Inflammatory macrophage treated with lipopolysaccharide for 4 hours (primary cell): ENCODE results near the gene IFRD2.
"Not testable (repeated sequence)": the region's sequence is repeated elsewhere in the genome, so short reads cannot be mapped to it uniquely, and the experiment has no call there.

Source experiments
- DNase-seq: peaks from one replicate; pipeline ENCODE4 v3.0.0-alpha.2; 2020

Gene IFRD2

DNA sequence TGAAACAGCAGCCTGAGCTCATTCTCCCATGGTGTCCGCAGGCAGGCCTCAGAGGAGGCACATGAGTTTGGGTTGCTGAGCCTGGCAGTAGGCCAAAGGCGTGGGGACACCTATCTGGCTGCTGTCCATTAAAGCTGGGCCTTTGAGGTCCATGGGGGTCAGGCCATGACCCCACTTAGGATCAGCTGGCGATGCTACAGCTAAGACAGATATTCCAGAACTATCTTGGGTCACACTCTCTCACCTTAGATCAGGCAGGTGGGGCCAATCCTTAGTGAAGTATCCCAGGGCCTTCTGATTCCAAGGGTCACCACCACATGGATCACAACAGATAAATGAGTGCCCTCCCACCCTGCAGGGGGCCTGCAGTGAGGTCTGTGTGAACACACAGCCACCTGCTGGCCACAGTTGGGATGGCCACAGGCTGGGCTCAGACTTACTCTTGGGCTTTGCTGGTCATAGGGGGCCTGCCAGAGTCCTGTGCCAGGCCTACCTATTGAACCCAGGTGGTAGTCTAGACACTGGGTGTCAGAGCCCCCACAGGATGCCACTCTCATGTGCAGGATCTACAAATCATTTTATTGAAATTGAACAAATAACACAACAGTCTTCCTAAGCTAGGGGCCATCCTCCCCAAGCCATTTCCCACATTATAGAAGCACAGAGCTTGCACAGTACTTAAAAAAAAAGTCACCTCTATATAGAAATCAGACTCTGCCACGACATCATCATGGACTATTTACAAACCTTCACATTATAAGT lies 32.3 kb upstream of the IFRD2 start:
- peak; percentile 63 for DNase-seq

DNA sequence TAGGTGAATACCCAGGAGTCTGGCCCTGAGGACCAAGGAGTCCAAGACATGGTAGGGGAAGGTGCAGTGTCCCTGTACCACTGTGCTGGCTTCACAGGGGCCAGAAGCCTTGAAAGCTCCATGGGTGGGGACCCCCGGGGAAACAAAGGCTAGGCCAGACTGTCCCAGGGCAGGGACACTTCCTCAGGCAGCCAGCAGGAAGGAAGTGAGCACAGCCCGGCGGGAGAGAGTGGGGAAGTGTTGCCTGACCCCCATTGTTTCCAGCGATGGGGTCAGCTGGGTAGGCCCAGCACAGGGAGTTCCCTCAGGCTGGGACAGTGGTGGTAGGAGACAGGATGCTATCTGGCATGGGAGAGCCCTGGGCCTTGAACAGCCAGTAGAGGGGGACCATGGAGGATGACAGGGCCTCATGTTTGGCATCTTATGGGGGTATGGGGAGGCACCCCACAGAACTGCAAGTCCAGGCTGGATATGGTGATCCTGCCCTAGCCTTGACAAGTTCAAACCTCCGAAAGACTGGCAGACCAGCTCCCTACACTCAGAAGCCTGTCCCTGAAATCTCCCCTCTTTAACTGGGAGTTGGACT lies 31.5 kb upstream of the IFRD2 start:
- DNase-seq, result peak; percentile 34

DNA sequence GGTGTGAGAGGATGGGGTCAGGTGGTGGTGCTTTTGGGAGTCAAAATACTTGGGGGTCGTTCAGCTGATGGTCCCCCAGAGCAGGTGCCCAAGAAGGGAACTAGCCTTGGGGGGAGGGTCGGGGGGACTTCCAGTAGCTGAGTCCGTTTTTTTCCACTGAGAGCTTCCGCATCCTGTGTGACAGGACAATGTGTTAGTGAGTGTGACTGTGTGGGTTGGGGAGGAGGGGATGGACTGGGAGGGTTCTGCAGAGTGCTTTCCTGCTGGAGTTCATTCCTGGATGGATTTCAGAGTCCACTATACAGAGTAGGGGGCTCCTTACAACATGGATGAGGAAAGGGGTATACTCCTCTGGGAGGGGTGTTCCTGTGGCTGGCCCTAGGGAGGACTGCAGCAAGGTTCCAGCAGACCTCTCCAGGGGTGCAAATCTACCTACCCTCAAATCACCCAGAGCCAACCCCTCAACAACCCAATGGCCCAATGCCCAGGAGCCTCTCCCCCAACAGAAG lies 30.9 kb upstream of the IFRD2 start:
- DNase-seq, result peak; percentile 57

DNA sequence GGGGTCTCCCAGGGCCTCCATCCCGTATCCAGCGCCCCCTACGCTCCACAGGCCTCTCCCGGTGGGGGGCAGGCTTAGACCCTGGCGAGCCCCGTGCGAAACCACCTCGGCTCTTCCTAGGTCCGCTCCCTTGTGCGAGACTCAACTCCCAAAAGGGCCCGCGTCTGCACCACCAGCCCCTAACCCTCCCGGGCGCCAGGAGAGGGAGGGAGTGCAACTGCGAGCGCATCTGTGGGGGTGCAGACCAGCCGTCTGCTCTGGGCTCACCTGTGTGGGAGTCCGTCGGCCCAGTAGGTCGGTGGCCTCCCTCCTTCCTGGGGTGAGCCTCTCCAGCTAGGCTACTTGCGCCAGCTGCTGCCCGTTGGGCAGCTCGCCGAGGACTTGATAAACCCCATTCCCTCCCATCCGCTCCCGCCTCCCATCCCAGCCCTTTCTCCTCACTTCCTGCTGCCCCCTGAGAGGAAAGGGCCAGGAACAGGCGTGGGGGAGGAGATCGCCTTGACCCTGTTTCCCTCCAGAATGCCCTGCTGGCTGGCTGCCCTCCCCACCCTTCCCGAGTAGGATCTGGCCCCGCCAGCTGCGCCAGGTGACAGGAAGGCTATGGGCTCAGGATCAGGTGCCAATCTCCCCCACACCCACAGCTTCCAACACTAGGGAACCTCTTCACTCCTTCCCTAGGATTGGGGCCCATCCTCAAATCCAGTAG lies 30.3 kb upstream of the IFRD2 start, which contains the start of gene HYAL2:
Gene HYAL2, minus strand, starts transcription at position 360 of the 706 bp plus-strand sequence. CDS start 2,256 bp downstream, outside the sequence.
- DNase-seq, result no peak

DNA sequence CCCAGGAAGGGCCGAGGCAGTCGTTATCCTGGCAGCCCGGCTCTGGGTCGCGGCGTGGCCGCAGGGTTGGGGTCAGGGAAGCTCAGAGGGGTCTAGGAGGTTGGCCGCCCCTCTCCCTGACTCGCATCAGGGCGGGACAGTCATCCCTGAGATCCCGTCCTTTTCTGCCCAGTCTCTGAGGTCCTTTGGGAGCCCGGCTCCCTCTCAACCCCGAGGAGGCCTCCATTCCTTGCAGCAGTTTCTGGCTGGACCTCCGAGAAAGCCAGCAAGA lies 29.8 kb upstream of the IFRD2 start:
- DNase-seq, result no peak

DNA sequence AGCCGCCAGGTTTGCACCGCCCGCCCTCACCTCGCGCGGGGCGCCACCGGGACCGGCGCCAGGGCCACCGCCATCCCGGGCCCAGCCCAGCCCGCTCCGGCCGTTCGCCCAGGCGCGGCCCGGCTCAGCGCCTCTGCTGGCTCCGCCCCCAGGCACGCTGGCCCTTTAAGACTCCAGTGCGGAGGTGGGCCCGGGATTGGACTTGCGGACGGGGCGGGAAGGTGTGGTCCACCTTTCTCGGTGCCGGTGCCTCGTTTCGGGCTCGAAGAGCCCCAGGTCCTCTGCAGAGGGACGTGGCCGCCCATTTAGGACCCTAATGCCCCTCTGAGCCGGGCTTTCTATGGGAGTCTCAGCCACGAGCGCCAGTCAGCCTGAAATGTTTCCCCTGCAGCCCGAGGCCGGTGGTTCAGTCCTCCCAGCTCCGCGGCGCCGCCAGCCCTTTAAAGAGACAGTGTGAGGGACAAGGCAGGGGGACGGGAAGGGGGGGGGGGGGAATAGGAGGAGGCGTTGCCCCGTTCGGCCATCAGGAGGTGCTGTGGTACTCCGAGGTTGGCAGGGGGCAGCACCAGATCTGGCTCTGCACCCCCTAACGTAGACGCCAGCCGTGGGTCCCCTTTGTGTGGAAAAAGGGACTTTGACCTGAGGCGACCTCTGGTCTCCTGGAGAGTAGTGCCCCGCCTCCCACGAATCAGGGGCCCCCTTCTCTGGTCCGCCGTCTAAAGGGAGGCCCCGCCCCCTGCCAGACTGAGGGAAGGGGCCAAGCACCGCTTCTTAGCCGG lies 29.3 kb upstream of the IFRD2 start:
- DNase-seq, result peak; percentile 88

DNA sequence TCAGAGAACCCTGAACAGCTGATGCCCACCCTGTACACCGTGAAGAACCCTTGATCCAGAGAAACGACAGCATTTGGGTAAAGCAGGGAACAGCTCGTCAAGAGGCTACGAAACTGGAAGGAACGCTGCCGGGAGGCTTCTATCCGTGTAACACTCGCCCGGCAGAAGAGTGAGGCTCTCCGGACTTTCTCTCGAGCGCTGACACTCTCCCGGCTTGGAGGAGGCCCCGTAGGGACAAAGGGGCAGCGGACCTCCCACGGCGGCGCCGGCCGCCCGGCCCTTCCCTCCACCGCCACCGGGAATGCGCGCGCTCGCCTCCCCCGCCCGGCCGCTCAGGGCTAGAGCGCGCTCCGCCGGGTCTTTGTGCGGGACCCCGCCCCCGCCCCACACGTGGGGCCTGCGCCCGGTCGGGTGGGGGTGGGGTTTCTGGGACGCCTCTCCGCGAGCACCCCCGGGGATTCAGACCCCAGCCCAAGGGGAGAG lies 28.7 kb upstream of the IFRD2 start:
- DNase-seq, result peak; percentile 44

DNA sequence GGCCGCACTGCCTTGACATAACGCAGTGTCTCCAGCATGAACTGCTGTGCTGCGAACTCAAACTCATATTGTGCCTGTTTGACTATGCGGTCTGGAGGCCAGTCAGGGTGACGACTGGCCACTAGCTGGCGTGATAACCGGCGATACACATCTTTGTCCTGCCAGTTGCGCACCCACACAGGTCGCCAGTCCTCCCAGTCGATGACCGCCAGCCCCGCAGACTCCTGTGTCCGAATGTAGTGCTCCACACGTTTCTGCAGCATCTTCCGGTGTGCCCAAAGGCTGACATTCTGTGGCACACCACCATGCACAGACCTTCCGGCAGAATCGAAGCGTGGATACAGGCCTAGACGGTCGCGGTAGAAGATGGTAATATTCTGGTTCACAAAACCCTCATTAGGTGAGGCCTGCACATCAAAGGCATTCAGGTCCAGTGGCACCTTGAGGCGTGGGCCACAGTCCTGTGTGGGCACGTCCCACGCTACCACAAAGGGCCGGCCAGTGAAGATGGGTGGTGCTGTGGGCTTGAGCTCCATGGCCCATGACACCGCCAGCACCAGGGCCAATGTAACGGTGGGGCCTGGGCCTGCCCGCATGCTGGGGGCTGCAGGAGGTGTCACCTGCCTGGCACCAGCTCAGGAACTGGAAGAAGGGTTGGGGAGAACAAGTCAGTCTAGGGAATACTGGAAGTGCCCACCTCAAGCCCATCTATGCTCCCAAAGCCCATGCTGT lies 27.8 kb upstream of the IFRD2 start:
- no peak for DNase-seq

DNA sequence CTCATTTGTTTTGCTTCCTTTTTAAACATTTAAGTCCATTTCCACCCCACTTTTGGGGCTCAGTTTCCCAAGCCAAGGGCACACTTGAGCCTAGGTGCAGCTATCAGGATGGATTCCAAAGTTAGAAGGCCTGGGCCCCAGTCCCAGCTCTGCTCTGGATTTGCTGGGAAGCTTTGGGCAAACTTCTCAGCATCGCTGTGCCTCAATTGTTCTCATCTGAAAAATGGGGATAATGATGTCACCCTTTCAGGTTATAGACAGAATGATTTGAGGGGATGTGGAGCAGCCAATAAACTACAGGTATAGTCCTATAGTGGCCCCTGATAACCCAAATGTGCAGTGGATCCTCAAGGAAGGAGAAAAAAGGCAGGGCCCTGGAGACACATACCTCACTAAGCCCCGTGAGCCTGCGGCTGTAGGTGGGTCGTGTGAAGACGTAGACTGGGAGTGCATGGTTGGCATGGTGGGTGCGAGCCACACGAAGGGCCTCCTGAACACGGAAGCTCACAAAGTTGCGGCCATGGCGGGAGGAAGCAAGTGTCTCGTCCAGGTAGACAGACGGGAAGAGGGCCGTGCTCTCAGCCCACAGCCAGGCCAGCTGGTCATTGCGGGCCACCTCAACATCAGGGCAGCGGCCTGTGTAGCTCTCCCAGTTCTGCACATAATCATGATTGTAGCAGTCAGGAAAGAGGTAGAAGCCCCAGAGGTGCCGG lies 27.1 kb upstream of the IFRD2 start:
- DNase-seq, result no peak

DNA sequence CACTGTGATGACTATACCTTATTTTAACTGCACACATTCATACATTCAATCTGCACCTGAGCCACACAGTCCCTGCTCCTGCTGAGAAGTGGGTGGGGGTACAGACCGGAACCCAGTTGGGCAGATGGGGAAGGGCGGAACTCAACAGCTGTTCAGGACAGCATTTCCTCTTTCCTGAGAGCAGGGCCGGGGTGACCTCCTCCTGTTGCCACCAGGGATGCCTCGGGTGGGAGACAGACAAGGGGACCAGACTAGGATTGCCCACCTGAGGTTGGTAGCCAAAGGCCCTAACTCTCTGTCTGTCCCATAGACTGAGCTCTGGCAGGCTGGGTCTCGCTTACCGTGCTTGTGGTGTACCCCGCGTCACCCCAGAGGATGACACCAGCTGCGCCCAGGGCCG lies 26.4 kb upstream of the IFRD2 start:
- DNase-seq, result peak; percentile 22

DNA sequence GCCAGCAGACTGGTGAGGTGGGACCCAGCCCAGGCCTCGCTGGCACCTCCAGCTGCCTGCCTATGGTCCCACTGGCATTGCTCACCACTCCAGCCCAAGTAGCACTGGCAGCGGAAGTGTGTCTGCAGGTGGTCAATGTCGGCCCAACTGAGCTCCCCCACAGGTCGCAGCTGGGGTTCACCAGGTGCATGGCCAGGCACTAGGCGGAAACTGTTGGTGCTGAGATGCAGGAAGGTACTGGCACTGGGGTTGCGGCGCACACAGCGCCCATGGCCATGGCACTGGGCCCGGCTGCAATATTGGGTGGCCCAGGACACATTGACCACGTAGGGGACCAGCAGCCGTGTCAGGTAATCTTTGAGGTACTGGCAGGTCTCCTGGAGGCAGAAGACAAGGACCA lies 25.9 kb upstream of the IFRD2 start:
- DNase-seq, result no peak

DNA sequence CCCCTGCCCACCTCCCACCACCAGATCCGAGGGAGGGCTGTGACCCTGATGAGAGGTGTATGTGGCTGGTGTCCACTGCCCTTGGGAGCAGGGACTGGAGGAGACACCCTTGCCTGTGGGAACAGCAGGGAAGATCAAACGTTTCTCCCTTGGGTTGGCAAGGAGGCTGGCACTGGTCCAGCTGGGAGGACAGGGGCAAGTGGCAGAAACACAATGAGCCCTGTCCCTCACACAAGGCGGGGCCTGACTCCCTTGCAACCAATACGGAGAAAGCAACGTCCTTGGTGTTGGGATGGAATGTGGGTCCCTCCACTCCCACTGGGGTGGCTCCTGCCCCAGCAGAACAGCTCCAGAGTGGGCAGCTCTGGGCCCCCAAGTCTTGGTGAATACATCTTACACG lies 25.1 kb upstream of the IFRD2 start:
- DNase-seq, result no peak

DNA sequence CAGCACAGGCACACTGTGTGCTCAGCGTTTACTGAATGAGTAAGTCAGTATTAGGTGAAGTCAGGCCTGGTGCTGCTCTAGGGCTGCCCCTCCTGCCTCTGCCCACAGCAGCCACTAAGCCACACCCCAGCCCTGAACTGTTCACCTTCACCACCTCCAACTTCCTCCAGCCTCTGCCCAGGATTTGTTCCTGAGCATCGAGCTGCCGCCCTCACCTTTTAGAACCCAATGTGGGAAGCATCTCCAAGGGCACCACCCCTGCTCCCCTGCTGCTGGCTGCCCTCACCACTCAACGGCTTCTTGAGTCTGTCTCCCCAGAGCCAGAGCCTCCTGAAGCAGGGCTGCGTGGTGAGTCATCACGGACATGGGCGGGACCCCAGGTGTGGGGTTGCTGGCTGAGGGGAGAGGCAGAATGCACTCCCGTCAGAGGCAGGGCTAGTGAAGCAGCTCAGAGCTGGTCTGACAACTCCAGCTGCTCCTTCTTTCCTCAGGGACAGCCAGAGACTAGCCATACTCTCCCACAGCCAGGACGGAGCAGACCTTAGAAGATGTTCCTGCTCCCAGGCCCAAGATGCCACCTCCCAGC lies 24.5 kb upstream of the IFRD2 start:
- no peak for DNase-seq

DNA sequence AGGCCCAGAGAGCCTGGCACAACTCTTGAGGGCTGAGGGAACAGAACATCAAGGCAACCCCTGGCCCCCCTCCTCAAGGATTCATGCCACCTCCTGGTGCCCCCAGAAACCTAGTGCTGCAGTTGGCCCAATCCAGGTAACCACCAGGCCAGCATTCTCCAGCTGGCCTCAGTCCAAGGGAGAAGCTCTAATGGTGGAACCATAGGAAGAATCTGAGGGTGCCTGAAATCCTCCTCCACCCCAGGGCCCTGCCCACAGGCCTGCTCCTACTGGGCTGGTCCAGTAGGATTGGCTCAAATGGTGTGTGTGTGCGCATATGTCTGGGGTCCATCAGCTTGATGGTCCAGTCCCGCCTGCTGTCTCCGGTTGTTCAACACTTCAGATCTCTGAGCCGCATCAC lies 22.6 kb upstream of the IFRD2 start:
- DNase-seq, result no peak

DNA sequence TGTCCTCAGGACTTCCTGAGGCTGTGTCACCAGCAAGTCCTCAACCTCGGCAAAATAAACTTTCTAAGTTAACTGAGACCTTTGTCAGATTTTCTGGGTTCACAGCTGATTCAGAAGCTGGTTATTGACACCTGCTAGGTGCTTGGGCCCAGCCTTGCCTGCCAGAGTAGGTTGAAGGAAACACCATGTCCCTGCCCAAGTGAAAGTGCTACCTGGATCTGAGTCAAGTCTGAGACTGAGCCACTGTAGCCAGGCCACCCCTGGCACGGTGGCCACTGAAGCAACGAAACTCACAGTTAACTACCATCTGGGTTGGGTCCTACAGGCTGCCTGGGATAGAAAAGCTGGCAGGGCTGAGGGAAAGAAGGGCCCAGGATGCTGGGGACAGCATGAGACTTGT lies 22.1 kb upstream of the IFRD2 start:
- DNase-seq, result no peak

DNA sequence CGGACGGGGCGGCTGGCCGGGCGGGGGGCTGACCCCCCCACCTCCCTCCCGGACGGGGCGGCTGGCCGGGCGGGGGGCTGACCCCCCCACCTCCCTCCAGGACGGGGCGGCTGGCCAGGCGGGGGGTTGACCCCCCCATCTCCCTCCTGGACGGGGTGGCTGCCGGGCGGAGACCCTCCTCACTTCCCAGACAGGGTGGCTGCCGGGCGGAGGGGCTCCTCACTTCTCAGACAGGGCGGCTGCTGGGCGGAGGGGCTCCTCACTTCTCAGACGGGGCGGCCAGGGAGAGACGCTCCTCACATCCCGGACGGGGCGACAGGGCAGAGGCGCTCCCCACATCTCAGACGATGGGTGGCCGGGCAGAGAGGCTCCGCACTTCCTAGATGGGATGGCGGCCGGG lies 19.8 kb upstream of the IFRD2 start:
- not testable (repeated sequence) for DNase-seq

DNA sequence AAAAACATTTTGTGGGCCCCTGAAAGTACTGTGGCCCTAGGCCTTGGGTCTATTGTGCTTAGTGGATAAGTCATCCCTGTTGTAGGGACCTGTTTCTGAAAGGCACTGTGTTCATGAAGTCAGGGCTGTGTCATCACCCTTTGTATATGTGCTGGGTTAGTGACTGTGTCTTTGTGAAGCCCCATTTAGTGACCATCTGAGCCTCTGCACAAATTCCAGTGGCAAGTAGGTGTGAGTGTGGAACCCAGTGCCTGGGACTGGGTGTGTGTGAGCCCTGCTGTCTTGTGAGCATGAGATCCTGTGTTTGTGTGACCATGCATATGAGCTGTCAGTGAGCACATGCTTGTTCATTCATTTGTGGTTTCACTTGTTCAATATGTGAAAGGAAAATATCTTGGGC lies 12.4 kb upstream of the IFRD2 start:
- no peak for DNase-seq

DNA sequence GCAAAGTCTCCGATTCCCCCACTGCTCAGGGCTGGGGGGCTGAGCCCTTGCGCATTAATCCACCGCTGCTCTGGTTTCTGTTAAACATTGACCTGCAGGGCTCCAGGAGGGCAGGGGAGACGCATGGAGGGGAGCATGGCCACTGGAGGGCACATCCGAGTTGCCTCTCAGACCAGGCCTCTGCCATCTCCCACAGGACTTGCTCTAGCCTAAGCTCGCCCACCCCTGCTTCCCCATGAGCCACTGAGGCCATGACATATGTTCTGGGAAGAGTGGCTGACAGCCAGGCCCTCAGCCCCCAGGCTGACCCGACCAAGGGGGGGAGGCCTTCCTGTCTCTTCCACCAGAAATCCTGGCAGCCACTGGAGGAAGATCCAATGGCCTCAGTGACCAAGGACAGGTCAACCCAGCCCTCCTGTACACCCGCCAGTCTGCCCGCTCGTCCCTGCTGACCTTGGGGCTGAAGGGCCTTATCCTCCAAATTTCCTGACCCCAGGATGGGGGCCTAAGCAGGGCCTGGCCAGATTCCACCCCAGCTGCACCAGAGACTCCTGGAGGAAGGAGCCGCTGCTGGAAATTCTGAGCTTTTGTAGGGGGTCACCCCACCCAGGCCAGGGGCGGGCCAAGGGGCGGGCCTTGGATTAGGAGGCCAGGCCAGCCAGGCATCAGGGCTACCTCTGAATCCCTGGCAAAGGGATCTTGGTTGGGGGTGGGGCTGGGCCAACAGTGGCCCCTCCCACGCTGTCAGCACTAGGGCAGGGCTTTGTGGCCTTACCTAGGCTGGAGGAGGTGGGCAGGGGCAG lies 11.0 kb upstream of the IFRD2 start, which contains the start of gene HYAL1:
Gene HYAL1, minus strand, starts transcription at position 562 of the 803 bp plus-strand sequence. CDS start 618 bp downstream, outside the sequence.
- no peak for DNase-seq

DNA sequence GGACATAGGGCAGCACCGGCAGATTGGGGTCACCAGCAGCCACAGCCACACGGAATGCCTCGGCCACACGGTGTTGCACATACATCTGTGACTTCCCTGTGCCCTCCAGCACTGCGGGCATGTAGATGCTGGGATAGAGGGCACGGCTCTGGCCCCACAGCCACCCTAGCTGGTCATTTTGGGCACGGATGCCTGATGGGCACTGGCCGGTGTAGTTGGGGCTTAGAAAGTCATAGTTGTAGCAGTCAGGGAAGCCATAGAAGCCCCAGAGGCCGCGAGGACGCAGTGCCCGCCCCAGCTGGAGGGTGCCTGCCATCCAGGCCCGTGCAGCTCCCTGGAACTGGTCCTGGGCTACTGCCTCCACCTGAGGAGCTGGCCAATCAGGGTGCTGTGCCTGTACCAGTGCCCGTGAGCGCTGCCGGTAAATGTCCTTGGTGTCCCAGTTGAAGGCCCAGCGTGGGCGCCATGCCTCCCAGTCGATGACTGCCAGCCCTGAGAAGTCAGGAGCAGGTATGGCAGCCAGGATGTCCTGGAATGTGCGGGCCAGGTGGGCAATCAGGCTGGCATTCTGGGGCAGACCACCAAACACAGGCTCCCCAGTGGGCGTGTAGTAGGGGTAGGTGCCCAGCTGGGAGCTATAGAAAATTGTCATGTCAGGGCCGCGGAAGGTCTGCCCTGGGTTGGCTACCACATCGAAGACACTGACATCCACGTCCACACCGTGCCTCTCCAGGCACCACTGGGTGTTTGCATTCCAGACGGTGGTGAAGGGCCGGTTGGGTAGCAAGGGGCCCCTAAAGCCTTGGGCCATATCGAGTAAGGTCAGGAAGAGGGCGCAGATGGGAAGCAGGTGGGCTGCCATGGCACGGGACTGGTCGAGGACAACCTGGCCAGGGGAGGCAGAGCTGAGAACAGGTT lies 10.1 kb upstream of the IFRD2 start:
- no peak for DNase-seq
